K562 (cell line): ENCODE data around the gene ARPC4. TPM values are rescaled to one million over a fixed set of nuclear protein-coding genes. Genes with fewer than 3 reads are reported as not detected.

ENCODE experiments used
- ARNT ChIP-seq, 2 experiments: fragments of 450-650 bp; IDR thresholded peaks; 2 replicates each; pipeline ENCODE4 v1.6.1; 2016; ENCODE audit warnings: mild to moderate bottlenecking in 1 of 2
- ELF4 ChIP-seq: fragments of 450-650 bp; formaldehyde crosslinking; IDR thresholded peaks from 2 replicates; pipeline ENCODE4 v1.4.0; 2022; ENCODE audit warnings: missing genetic modification characterization
- GATAD2A ChIP-seq: fragments of 450-650 bp; IDR thresholded peaks from 2 replicates; pipeline ENCODE4 v1.6.1; 2017
- MCM2 ChIP-seq: fragments of 450-650 bp; IDR thresholded peaks from 2 replicates; pipeline ENCODE4 v1.6.1; 2017; ENCODE audit warnings: low read depth, mild to moderate bottlenecking
- NFE2L1 ChIP-seq: fragments of 450-650 bp; IDR thresholded peaks from 2 replicates; pipeline ENCODE4 v1.6.1; 2016; ENCODE audit warnings: missing genetic modification characterization, low read depth, mild to moderate bottlenecking, missing compliant biosample characterization, moderate library complexity, borderline replicate concordance
- NFYB ChIP-seq: IDR thresholded peaks from 2 replicates; pipeline ENCODE4 v1.6.1; 2011; ENCODE audit warnings: mild to moderate bottlenecking, moderate library complexity; ENCODE audit not compliant: insufficient read length; ENCODE audit errors: extremely low read depth
- PRPF4 ChIP-seq: fragments of 200-400 bp; formaldehyde crosslinking; IDR thresholded peaks from one replicate; pipeline ENCODE4 v1.6.1; 2017; ENCODE audit warnings: low read length, low read depth, mild to moderate bottlenecking; ENCODE audit not compliant: insufficient read depth, poor library complexity, severe bottlenecking
- RBBP5 ChIP-seq: fragments of 200-600 bp; sonication (generic); IDR thresholded peaks from 2 replicates; pipeline ENCODE4 v1.6.1; 2012; ENCODE audit warnings: borderline replicate concordance, mild to moderate bottlenecking, low read length, control low read depth, inconsistent platforms; ENCODE audit not compliant: insufficient read depth, poor library complexity, severe bottlenecking
- RNF219 ChIP-seq: fragments of 250-450 bp; sonication (Bioruptor Pico); IDR thresholded peaks from 2 replicates; pipeline ENCODE4 v1.5.0; 2022; ENCODE audit warnings: mild to moderate bottlenecking
- SMC3 ChIP-seq: conservative IDR thresholded peaks from 2 replicates; pipeline ENCODE4 v1.6.1; 2011; ENCODE audit warnings: low read depth, low read length, improper control_type of control experiment; ENCODE audit not compliant: insufficient read depth
- SREBF1 ChIP-seq: fragments of 150-350 bp; IDR thresholded peaks from 2 replicates; pipeline ENCODE4 v1.6.1; 2014; ENCODE audit warnings: antibody characterized with exemption, low read depth, low read length, borderline replicate concordance
- ZNF23 ChIP-seq: fragments of 250-450 bp; sonication (Bioruptor Pico); IDR thresholded peaks from 2 replicates; pipeline ENCODE4 v1.4.0; 2020; ENCODE audit warnings: mild to moderate bottlenecking
- ZNF354B ChIP-seq: fragments of 250-450 bp; sonication (Bioruptor Pico); IDR thresholded peaks from 2 replicates; pipeline ENCODE4 v1.4.0; 2020
- polyA plus RNA-seq, 8 experiments: library from polyadenylated mRNA; depleted of rRNA in 4 of 8; stranded (reverse) in 5 of 8; unstranded in 3 of 8; fragments of >200 nt; fragmentation: Nextera tagmentation in 2 of 8; fragmentation: Illumina TruSeq in 1 of 8; extraction: Ambion mirVana in 2 of 8; extraction: Trizol in 1 of 8; gene quantifications; 2 replicates each; pipeline versions ENCODE4 v1.2.1 to v1.2.3, GENCODE V29; 2011 to 2014; ENCODE audit warnings: inconsistent platforms in 1 of 8, missing spikeins in 1 of 8
- total RNA-seq, 7 experiments: library from RNA; depleted of rRNA in 6 of 7; stranded (reverse); fragments of >200 nt in 6 of 7; fragmentation: Illumina TruSeq in 2 of 7; extraction: Trizol in 2 of 7; gene quantifications; 2 replicates each; pipeline versions ENCODE4 v1.2.1 to v1.2.3, GENCODE V29; 2011 to 2021; ENCODE audit warnings: low replicate concordance in 1 of 7
- TF ChIP-seq, protein P1 (sequence below), 2 experiments: fragments of 450-650 bp; conservative IDR thresholded peaks; 2 replicates each; pipeline ENCODE4 v1.6.1; 2017; ENCODE audit warnings: mild to moderate bottlenecking in 2 of 2, moderate library complexity in 2 of 2
- TF ChIP-seq, protein P2 (sequence below): fragments of 250-450 bp; sonication (Bioruptor Pico); IDR thresholded peaks from 2 replicates; pipeline ENCODE4 v1.5.1; 2021; ENCODE audit warnings: mild to moderate bottlenecking
- TF ChIP-seq, protein P3 (sequence below): fragments of 250-450 bp; sonication (Bioruptor Pico); IDR thresholded peaks from 2 replicates; pipeline ENCODE4 v1.4.0; 2020; ENCODE audit warnings: mild to moderate bottlenecking, moderate library complexity, borderline replicate concordance
- TF ChIP-seq, protein P4 (sequence below): fragments of 450-650 bp; conservative IDR thresholded peaks from 2 replicates; pipeline ENCODE4 v1.6.1; 2016; ENCODE audit warnings: missing genetic modification characterization, low read depth, mild to moderate bottlenecking, missing compliant biosample characterization, moderate library complexity

The ARPC4 gene
- total and polyA plus RNA-seq, 9 of the 15 experiments (the other 6 are each of a cell fraction or from before 2014, with no cell fraction given), result 20.1 to 153 (median 119) TPM

- TF ChIP-seq MCM2, result no peak
- 0 out of 2 replicates have a peak, but pooled peaks have one; percentile 12 for TF ChIP-seq ELF4 (CRISPR knock-in tag)
- no peak for TF ChIP-seq SREBF1
- no peak for TF ChIP-seq NFE2L1
- TF ChIP-seq PRPF4, result no peak
- TF ChIP-seq, protein P1, sequence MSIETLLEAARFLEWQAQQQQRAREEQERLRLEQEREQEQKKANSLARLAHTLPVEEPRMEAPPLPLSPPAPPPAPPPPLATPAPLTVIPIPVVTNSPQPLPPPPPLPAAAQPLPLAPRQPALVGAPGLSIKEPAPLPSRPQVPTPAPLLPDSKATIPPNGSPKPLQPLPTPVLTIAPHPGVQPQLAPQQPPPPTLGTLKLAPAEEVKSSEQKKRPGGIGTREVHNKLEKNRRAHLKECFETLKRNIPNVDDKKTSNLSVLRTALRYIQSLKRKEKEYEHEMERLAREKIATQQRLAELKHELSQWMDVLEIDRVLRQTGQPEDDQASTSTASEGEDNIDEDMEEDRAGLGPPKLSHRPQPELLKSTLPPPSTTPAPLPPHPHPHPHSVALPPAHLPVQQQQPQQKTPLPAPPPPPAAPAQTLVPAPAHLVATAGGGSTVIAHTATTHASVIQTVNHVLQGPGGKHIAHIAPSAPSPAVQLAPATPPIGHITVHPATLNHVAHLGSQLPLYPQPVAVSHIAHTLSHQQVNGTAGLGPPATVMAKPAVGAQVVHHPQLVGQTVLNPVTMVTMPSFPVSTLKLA (conservative IDR thresholded peaks at IDR 0.05), result no peak
- TF ChIP-seq RNF219, result no peak
- TF ChIP-seq, protein P2, sequence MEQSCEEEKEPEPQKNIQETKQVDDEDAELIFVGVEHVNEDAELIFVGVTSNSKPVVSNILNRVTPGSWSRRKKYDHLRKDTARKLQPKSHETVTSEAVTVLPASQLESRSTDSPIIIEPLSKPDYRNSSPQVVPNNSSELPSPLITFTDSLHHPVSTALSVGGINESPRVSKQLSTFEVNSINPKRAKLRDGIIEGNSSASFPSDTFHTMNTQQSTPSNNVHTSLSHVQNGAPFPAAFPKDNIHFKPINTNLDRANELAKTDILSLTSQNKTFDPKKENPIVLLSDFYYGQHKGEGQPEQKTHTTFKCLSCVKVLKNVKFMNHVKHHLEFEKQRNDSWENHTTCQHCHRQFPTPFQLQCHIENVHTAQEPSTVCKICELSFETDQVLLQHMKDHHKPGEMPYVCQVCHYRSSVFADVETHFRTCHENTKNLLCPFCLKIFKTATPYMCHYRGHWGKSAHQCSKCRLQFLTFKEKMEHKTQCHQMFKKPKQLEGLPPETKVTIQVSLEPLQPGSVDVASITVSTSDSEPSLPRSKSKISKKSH (CRISPR knock-in tag), result peak; percentile 62; the same call in 1 of the 2 replicates
- TF ChIP-seq, protein P3, sequence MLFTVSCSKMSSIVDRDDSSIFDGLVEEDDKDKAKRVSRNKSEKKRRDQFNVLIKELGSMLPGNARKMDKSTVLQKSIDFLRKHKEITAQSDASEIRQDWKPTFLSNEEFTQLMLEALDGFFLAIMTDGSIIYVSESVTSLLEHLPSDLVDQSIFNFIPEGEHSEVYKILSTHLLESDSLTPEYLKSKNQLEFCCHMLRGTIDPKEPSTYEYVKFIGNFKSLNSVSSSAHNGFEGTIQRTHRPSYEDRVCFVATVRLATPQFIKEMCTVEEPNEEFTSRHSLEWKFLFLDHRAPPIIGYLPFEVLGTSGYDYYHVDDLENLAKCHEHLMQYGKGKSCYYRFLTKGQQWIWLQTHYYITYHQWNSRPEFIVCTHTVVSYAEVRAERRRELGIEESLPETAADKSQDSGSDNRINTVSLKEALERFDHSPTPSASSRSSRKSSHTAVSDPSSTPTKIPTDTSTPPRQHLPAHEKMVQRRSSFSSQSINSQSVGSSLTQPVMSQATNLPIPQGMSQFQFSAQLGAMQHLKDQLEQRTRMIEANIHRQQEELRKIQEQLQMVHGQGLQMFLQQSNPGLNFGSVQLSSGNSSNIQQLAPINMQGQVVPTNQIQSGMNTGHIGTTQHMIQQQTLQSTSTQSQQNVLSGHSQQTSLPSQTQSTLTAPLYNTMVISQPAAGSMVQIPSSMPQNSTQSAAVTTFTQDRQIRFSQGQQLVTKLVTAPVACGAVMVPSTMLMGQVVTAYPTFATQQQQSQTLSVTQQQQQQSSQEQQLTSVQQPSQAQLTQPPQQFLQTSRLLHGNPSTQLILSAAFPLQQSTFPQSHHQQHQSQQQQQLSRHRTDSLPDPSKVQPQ (CRISPR knock-in tag), result no peak
- no peak for TF ChIP-seq ZNF23 (CRISPR knock-in tag)
- TF ChIP-seq GATAD2A, result no peak
- TF ChIP-seq ZNF354B (CRISPR knock-in tag), result no peak; the same call in 1 of the 2 replicates
- TF ChIP-seq ARNT (IDR thresholded peaks at IDR 0.05), result peak in 1 of 2 experiments; percentile 68; a peak in 1 of 4 replicates
- no peak for TF ChIP-seq NFYB
- TF ChIP-seq RBBP5, result no peak
- TF ChIP-seq, protein P4, sequence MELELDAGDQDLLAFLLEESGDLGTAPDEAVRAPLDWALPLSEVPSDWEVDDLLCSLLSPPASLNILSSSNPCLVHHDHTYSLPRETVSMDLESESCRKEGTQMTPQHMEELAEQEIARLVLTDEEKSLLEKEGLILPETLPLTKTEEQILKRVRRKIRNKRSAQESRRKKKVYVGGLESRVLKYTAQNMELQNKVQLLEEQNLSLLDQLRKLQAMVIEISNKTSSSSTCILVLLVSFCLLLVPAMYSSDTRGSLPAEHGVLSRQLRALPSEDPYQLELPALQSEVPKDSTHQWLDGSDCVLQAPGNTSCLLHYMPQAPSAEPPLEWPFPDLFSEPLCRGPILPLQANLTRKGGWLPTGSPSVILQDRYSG (tag), result 0 out of 2 replicates have a peak, but pooled peaks have one; percentile 20
- no peak for TF ChIP-seq SMC3
Measured at GRCh38 chr3:9791790-9792404, 985 bp upstream of the ARPC4 start (continued).
